ENCODE data around the gene ZDHHC11B.
"Not testable (repeated sequence)": the region's sequence is repeated elsewhere in the genome, so short reads cannot be mapped to it uniquely, and the experiment has no call there.

The ZDHHC11B gene

DNA sequence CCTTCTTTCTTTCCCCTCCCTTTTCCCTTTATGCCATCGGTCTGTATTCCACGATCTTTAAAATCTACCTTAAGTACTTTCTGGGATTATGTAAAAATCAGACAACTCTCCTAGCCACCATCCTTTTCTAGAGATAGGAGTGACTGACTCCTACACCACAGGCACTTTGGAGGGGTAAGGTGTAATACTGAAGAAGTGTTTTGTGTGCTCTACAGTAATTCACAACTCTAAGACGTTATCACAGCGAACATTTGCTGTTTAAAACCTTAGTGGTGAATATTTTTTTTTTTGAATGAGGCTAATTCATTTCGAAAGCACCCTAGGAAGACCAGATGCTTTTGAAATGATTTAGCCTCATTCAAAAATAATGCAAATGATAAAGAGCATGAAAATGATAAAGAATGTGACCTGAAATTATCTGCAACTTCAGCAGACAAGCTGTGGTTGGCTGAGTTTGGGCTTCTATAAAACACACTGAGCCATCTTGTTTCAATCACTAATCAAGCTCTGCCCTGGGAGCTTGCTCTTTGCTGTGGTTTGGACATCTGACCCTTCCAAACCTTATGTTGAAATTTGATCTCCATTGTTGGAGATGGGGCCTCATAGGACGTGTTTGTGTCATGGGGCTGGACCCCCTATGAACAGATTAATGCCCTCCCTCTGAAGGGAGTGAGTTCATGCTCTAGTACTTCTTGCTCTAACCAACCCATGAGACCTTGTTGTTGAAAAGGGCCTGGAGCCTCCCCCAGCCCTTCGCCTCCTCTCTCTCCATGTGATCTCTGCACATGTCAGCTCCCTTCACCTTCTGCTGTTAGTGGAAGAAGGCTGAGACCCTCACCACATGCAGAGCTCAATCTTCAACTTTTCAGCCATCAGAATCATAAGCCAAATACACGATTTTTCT, 70.1 kb downstream of the ZDHHC11B start:
- DNase-seq: not testable (repeated sequence)

DNA sequence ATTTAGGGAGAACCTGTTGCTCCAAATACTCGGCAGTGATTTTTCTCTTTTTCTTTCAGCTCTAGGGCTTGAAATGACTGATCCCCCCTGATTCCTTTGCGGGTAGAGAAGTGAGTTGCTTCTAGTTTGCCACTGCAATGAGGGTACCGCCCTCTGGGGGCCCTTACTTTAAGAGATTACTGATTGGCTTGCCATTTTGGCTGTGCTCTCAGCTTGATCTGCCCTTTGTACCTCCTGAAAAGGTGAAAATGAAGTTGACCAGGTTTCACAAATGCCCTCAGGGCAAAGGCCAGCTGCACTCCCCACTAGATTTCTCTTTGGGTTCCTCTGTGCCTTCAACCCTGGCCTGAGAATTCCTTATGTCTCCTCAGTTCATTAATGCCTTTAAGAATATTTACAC, 70.8 kb downstream of the ZDHHC11B start:
- not testable (repeated sequence) for DNase-seq

DNA sequence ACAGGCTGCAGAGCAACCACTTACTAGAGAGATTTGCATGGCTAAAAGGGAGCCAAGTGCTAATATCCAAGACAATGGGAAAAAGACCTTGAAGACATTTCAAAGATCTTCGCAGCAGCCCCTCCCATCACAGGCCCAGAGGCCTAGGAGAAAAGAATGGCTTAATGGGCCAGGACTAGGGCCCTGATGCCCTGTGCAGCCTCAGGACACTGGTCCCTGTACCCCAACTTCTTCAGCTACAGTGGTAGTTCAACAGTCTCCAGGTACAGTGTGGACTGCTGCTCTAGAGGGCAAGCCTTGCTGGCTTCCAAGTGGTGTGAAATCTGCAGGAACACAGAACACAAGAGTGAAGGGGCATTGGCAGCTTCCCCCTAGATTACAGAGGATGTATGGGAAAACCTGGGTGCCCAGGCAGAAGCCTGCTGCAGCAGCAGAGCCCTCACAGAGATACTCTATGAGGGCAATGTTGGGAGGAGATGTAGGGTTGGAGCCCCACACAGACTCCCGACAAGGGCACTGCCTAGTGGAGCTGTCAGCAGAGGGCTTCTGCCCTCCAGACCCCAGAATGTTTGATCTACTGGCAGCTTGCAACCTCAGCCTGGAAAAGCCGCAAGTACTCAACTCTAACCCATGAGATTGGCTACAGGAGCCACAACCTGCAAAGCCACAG, 75.5 kb downstream of the ZDHHC11B start:
- not testable (repeated sequence) for DNase-seq

DNA sequence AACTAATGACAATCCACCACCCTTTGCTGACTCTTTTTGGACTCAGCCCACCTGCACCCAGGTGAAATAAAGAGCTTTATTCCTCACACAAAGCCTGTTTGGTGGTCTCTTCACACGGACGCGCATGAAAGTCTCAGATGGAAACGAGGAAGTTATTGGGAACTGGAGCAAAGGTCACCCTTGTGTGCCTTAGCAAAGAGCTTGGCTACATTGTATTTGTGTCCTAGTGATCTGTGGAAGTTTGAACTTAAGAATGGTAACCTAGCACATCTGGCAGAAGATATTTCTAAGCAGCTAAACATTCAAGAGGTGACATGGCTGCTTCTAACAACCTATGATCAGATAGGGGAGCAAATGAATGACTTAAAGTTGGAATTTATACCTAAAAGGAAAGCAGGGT, 76.2 kb downstream of the ZDHHC11B start:
- DNase-seq: not testable (repeated sequence)

DNA sequence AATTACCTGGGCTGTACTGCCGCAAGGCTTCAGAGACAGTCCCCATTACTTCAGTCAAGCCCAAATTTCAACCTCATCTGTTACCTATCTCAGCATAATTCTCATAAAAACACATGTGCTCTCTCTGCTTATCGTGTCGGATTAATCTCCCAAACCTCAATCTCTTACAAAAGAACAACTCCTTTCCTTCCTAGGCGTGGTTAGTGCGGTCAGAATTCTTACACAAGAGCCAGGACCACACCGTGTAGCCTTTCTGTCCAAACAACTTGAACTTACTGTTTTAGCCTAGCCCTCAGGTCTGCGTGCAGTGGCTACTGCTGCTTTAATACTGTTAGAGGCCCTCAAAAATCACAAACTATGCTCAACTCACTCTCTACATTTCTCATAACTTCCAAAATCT, 78.4 kb downstream of the ZDHHC11B start:
- not testable (repeated sequence) for DNase-seq

DNA sequence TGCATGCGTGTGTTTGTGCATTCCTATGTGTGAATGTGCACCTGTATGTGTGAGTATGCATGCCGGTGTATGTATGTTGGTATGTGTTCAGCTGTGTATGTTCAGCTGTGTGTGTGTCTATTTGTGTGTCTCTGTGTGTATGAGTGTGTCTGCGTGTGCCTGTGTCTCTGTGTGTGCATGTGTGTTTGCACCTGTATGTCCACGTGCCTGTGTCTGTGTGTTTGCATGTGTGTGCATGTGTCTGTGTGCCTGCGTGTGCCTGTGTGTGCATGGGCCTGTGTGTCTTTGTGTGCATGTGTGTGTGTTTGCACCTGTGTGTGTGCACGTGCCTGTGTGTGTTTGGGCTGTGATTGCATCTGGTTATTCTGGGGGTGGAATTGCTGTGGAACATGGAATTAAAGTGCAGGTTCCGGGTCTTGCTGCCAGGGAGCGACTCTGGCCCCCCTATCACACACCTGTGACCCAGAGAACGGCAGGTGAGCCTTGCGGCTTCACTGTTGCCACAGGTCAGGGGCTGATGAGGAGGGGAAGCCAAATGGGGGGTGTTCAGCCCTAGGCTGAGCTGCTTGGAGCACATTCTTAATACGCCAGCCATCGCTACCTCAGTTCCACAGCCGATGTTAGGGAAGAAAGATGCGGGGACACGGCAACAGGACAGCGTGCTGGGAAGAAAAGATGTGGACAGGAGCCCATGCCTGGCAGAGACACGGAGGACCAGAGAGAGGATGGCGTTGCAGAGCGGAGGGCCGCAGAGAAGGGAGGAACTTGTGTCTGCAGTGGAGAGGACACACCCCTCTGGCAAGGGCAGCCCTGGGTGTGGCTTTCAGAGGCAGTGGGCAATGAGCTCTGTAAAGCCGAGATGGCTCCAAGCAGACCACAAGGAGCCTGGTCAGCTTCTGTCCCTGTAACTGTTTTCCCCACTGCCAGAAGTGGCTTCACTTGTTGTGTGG, 87.5 kb downstream of the ZDHHC11B start:
- DNase-seq: not testable (repeated sequence)

DNA sequence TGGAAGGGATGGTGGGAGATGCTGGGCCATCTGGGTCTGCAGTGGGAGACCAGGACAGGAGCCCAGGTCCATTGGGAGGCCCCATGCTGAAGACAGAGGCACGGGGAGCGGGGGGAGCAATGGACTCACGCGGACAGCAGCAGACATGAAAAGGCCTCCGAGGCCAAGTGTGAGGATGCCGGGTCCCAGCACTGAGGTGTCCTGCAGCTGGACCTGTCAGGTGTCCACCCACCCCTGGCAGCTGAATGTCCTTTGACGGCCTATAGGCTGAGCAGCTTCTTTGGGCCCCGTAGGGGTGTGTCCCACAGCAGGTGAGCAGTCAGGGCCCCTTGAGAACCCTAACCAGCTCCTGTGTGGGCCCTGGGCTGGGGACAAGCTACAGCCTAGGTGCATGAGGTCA, 88.3 kb downstream of the ZDHHC11B start:
- DNase-seq: not testable (repeated sequence)

DNA sequence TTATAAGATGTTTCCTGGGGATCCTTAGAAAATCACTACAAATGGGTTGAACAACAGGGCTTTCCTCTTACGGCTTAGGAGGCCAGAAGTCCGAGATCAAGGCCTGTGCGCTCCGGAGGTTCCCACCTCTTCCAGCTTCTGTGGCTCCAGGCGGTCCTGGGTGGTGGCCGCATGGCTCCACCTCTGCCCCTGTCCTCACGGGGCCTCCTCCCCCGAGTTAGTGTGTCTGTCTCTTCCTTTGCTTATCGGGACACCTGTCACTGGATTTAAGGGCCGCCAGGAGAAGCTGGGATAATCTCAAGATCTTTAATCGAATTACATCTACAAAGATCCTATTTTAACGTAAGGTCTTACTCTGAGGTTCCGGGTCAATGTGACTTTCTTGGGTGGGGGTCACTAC, 89.1 kb downstream of the ZDHHC11B start:
- DNase-seq: not testable (repeated sequence)

DNA sequence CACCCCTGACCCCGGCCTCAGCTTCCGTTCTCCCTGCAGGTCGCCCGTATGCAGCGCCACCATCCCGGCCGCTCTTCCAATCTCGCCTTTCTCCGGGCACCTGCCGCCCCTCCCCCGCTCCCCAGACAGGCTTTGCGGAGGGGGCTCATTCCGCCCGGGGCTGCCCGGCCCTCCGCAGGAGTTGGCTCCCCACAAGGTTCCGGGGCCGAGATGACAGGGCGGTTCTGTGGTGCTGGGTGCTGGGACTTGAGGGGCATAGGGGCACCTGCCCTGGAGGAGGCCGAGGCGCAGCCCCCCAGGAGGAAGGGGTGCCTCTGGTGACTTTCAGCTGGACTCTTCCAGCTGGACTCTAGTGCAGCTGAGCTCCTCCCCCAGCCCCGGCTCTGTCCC, 90.5 kb downstream of the ZDHHC11B start:
- not testable (repeated sequence) for DNase-seq

DNA sequence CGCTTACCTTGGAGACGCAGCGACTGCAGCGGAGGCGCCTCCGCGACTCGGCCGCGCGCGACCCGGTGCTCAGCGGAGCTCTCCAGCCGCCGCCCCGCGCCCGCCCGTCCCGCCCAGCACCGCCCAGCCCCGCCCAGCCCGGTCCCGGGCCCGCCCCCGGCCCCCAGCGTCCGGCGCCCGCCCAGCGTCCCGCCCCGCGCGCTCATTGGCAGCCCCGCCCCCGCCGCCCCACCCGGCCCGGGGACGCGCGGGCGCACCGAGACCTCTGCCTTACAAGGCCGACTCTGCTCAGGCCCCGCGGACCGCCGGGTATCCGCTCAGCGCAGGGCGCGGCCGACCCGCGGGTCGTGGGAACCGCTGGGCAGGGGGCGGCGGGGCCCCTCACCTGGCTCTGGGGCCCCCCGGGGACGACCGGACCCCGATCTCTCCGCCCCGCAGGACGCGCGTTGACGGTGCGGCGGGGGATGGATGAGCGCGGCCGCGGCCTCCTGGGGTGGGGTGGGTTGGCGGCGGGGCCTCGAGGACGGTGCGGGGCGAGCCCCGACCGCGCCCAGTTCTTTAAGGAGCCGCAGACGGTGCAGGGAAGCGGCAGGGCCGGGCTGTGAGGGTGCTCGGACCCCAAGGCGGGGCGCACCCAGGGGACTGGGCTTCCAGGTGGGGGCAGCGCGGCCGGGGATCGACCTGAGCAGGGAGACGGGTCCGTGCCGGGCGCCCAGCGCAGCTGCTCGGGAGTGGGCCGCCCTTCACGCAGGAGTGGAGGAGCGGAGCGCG, 91.1 kb downstream of the ZDHHC11B start, which contains the start of gene TPPP:
Gene TPPP (minus strand): TSS at position 82 of the 771 bp plus-strand sequence. CDS start 15,292 bp downstream, outside the sequence.
- DNase-seq: peak; percentile 72

DNA sequence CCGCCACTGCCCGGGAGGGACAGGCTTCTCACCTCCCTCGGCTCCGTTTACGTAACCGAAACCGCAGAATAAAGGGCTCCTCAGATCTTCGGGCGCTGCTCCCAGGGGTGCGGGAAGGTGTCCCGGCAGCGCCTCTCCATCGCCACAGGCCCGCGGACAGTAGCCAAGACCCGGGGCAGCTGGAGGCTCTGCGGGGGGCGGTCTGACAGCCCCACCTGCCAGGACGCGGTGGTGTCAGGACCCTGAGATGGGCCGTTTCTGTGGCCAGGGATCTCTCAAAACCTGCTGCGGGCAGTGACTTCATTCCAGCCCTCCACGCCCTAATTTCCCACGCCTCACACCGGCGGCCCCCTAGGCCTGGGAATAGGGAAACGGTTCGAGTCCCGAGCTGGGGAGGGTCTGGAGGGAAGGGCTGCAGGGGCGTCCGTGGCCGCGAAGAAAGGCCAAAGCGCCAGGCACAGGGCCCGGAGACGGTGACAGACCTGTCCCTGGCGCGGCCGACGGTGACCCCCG, 91.9 kb downstream of the ZDHHC11B start:
- DNase-seq: not testable (repeated sequence)

DNA sequence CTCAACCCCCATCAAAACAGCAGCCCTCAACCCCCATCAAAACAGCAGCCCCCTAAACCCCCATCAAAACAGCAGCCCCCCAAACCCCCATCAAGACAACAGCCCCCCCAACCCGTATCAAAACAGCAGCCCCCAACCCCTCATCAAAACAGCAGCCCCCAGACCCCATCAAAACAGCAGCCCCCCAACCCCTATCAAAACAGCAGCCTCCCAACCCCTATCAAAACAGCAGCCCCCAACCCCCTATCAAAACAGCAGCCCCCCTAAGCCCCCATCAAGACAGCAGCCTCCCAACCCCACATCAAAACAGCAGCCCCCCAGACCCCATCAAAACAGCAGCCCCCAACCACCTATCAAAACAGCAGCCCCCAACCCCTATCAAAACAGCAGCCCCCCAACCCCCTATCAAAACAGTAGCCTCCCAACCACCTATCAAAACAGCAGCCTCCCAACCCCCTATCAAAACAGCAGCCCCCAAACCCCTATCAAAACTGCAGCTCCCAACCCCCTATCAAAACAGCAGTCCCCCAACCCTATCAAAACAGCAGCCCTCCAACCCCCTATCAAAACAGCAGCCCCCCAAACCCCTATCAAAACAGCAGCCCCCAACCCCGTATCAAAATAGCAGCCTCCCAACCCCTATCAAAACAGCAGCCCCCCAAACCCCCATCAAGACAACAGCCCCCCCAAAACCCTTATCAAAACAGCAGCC, 92.6 kb downstream of the ZDHHC11B start:
- no peak for DNase-seq

DNA sequence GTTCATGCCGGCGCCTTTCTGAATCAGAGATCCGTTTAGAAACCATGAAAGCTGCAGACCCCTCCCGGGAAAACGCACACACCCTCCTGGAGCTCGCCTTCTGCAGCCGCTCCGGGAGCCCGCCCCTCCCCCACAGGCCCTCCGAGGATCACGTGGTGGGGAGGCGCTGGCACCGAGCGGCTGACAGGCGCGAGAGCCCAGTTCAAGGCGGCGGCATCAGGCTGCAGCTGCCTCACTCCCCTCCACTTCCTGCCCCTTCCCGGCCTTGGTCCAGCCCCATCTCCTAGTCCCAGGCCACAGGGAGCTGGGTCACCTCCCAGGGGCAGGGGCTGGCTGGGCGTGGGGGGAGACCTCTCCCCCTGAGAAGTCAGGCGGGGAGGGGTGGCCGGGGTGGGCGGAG, 93.5 kb downstream of the ZDHHC11B start:
- DNase-seq: not testable (repeated sequence)

DNA sequence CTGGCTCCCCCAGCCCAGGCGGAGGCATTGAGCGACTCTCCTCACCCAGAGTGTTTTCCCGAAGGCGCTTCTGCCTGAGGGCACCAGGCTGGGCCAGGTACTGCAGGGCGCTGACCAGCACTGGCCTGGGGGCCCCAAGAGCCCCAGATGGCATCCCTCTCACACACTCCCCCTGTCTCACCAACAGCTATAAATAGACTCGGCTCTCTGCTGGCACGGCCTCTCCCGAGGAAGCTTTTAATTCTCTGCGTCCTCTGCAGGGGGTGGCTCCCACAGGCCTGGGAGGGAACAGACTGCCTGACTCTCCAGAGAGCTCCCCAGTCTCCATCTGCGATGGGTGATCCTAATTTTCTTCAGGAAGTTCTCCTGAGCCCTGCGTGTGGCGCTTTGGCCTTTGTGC, 94.2 kb downstream of the ZDHHC11B start:
- DNase-seq: not testable (repeated sequence)

DNA sequence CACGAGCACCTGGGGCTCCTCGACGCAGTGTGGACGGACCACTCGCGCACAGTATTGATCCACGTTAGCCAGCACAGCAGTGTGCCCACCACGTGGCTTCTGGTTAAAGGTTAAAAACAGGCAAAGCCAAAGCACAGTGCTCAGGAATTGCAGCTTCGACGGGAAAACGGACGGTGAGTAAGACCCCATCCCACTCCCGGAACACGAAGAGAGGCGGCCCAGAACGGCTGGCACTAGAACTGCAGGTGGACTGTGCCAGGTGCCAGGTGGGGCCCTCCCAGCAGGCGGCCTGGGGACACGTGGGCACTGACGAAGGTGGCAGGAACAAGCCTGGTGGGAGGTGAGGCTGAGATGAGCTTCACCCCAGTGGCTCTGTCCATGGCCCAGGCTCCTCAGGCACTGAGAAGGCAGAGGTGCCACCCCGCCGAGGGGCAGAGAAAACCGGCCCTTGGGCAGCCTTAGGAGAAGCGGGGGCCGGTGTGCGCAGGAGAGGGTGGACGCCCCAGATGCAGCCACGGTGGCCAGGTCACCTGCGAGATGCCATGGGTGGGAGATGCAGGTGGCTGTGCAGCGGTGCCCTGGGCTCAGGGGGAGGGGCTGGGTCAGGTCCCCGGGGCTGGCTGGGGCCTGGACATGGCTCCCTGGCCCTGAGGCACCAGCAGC, 96.0 kb downstream of the ZDHHC11B start:
- not testable (repeated sequence) for DNase-seq

DNA sequence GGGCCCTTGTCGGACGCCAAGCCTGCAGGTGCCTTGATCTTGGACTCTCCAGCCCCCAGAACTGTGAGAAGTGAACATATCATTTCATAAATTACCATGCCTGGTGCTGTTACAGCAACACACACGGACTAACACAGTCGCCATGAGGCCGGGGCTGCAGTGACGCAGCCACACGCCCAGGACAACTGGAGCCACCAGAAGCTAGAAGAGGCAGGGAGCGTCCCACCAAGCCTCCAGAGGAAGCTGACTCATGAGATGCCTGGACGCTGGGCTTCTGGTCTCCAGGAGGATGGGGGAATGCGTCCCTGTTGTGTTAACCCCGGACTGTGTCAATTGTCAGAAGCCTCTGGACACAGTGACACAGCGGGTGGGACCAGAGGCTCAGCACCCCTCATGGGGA, 97.6 kb downstream of the ZDHHC11B start:
- not testable (repeated sequence) for DNase-seq

DNA sequence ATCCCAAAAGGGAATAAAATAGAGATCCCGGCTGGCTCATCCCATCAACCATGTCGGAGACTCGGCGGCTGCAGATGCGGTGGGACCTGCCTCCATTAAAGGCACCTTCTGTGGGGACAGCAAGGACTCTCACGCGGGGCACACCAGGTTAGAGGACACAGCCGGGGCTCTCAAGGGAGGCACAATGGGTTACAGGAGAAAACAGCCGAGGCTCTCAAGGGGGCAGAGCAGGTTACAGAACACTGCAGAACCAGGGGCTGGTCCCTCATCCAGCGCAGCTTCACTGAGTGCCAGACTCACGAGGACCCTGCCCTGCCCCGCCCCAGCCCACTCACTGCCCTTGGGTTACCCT, 98.4 kb downstream of the ZDHHC11B start:
- not testable (repeated sequence) for DNase-seq

DNA sequence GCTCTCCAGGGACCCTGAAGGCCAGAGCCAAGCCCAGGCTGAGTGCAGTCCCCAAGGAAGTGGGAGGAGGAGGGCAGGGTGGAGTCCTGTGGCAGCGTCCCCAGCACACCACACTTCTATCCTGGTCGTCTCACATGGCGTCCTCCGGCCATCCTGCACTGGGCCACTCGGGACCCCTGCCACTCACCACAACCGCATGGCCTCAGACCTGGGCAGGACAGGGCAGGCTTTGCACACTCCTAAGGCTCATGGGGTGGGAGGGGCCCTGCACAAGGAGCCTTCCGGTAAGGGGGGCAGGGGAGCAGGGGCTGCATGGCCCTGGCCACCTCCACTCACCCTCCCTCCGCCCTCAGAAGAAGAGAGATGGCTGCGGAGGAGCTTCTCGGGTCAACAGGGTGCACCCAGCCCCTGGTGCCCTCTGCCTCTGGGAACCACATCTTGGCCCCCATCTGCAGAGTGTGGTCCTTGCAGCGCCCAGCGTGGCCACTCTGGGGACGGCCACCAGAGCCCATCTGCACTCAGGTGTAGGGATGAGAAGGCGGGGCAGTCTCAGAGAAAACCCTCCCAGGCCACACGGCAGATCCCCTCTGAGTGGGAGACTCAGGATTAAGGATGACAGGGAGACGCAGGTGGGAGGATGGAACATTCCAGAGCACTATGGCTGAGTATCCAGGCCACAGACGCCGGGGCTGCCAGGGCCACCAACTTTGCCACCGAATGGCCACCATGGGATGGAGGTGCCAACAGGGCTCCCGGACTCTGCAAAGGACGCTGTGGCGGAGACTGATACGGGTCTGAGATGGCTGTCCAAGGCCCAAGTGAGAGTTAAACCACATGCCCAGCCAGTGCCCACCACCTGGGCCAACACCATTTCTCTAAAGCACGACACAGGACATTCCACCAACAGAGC, 99.0 kb downstream of the ZDHHC11B start:
- DNase-seq: no peak

DNA sequence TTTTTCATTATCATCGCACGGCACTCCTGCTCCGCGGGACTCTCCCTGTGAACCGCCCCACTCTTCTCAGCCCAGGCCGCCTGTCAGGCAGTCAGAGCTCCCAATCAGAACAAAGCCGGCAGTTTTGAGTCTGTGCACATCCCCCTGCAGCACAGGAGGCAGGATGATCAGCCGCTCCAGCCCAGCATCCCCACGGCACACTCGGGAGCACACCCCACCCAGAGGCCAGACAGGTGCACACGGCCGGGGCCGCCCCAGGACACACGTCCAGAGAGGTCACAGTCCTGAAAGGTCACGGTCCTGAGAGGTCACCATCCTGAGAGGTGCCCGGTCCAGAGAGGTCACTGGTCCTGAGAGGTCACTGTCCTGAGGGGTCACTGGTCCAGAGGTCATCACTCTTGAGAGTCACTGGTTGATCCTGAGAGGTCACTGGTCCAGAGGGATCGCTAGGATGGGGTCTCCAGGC, 99.7 kb downstream of the ZDHHC11B start:
- DNase-seq: no peak
